ENCODE data around the gene ZNF778.

ZNF778 gene

GRCh38 chr16:89280546-89281188 is 63.2 kb downstream of the ZNF778 start:
- no peak overlapping the region for H3K4me3 ChIP-seq (ENCODE audit: low read length)
- H3K36me3 ChIP-seq (ENCODE audit: insufficient read depth, low read depth, low read length) = peaks cover 69% of the 10 kb centered on the region
- H3K9ac ChIP-seq (ENCODE audit: low read depth, low read length) = no peak overlapping the region
- H3K27ac ChIP-seq (ENCODE audit: low read length) = no peak overlapping the region
- H3K4me1 ChIP-seq (ENCODE audit: insufficient read depth, low read length) = no peaks in the 10 kb centered on the region
- H3K9me3 ChIP-seq (ENCODE audit: insufficient read depth, low read depth, low read length) = no peaks in the 10 kb centered on the region
- H3K27me3 ChIP-seq (ENCODE audit: insufficient read depth, low read length) = no peaks in the 10 kb centered on the region

DNA sequence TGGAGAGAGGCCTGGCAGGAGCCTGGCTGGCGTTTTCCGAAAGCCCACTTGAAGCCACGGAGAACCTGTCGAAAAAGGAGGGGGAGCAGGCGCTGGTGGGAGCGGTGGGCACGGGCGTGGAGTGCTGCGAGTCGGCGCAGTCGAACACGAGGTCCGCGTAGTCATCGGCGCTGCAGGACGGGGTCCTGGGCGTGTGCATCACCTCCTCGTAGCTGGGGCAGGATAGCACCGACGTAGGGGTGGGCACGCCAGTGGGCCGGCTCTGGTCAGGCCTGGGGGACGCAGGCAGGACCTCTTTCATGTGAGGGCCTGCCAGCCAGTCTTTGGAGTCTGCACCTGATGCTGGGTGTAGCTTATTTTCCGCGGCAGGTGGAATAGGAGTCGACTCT is 63.7 kb downstream of the ZNF778 start:
- Histone ChIP-seq H3K4me1 (ENCODE audit: insufficient read depth, low read length) (no peaks in the 10 kb centered on the region), H3K27ac (ENCODE audit: low read length) (no peak overlapping the region), H3K9ac (ENCODE audit: low read depth, low read length) (no peak overlapping the region), H3K9me3 (ENCODE audit: insufficient read depth, low read depth, low read length) (no peaks in the 10 kb centered on the region), H3K36me3 (ENCODE audit: insufficient read depth, low read depth, low read length) (peaks cover 69% of the 10 kb centered on the region), H3K27me3 (ENCODE audit: insufficient read depth, low read length) (no peaks in the 10 kb centered on the region), H3K4me3 (ENCODE audit: low read length) (no peak overlapping the region)

GRCh38 chr16:89281829-89282228 is 64.3 kb downstream of the ZNF778 start:
- H3K27me3 ChIP-seq (ENCODE audit: insufficient read depth, low read length) = no peaks in the 10 kb centered on the region
- H3K4me1 ChIP-seq (ENCODE audit: insufficient read depth, low read length) = no peaks in the 10 kb centered on the region
- no peak overlapping the region for H3K27ac ChIP-seq (ENCODE audit: low read length)
- H3K36me3 ChIP-seq (ENCODE audit: insufficient read depth, low read depth, low read length) = peaks cover 70% of the 10 kb centered on the region
- no peak overlapping the region for H3K9ac ChIP-seq (ENCODE audit: low read depth, low read length)
- H3K9me3 ChIP-seq (ENCODE audit: insufficient read depth, low read depth, low read length) = no peaks in the 10 kb centered on the region
- H3K4me3 ChIP-seq (ENCODE audit: low read length) = no peak overlapping the region

- Histone ChIP-seq H3K4me1 (ENCODE audit: insufficient read depth, low read length) (no peaks in the 10 kb centered on the region), H3K4me3 (ENCODE audit: low read length) (no peak overlapping the region), H3K9ac (ENCODE audit: low read depth, low read length) (no peak overlapping the region), H3K27ac (ENCODE audit: low read length) (no peak overlapping the region), H3K9me3 (ENCODE audit: insufficient read depth, low read depth, low read length) (no peaks in the 10 kb centered on the region), H3K36me3 (ENCODE audit: insufficient read depth, low read depth, low read length) (peaks cover 74% of the 10 kb centered on the region), H3K27me3 (ENCODE audit: insufficient read depth, low read length) (no peaks in the 10 kb centered on the region)
Observed at GRCh38 chr16:89282523-89282922, 65.0 kb downstream of the ZNF778 start.

- H3K27ac ChIP-seq (ENCODE audit: low read length) = no peak overlapping the region
- no peak overlapping the region for H3K4me3 ChIP-seq (ENCODE audit: low read length)
- H3K9ac ChIP-seq (ENCODE audit: low read depth, low read length) = no peak overlapping the region
- peaks cover 76% of the 10 kb centered on the region for H3K36me3 ChIP-seq (ENCODE audit: insufficient read depth, low read depth, low read length)
- no peaks in the 10 kb centered on the region for H3K27me3 ChIP-seq (ENCODE audit: insufficient read depth, low read length)
- no peaks in the 10 kb centered on the region for H3K9me3 ChIP-seq (ENCODE audit: insufficient read depth, low read depth, low read length)
- H3K4me1 ChIP-seq (ENCODE audit: insufficient read depth, low read length) = no peaks in the 10 kb centered on the region
Observed at GRCh38 chr16:89283449-89283848, 65.9 kb downstream of the ZNF778 start.

- Histone ChIP-seq H3K27me3 (ENCODE audit: insufficient read depth, low read length) (no peaks in the 10 kb centered on the region), H3K9ac (ENCODE audit: low read depth, low read length) (no peak overlapping the region), H3K4me1 (ENCODE audit: insufficient read depth, low read length) (peaks cover 4% of the 10 kb centered on the region; the same call in 1 of the 2 replicates), H3K36me3 (ENCODE audit: insufficient read depth, low read depth, low read length) (peaks cover 84% of the 10 kb centered on the region), H3K9me3 (ENCODE audit: insufficient read depth, low read depth, low read length) (no peaks in the 10 kb centered on the region), H3K27ac (ENCODE audit: low read length) (no peak overlapping the region), H3K4me3 (ENCODE audit: low read length) (no peak overlapping the region)
Observed at GRCh38 chr16:89285381-89285780, 67.9 kb downstream of the ZNF778 start.

GRCh38 chr16:89286096-89286495 is 68.6 kb downstream of the ZNF778 start:
- no peak overlapping the region for H3K9ac ChIP-seq (ENCODE audit: low read depth, low read length)
- H3K27me3 ChIP-seq (ENCODE audit: insufficient read depth, low read length) = no peaks in the 10 kb centered on the region
- H3K27ac ChIP-seq (ENCODE audit: low read length) = no peak overlapping the region
- H3K36me3 ChIP-seq (ENCODE audit: insufficient read depth, low read depth, low read length) = peaks cover 79% of the 10 kb centered on the region
- no peaks in the 10 kb centered on the region for H3K9me3 ChIP-seq (ENCODE audit: insufficient read depth, low read depth, low read length)
- H3K4me1 ChIP-seq (ENCODE audit: insufficient read depth, low read length) = peaks cover 5% of the 10 kb centered on the region
- H3K4me3 ChIP-seq (ENCODE audit: low read length) = no peak overlapping the region
